ENCODE measurements around the gene WNT10A. TPM values are rescaled to one million over a fixed set of nuclear protein-coding genes. Genes with fewer than 3 reads are reported as not detected.
A peak's percentile ranks its signal among the peaks of the same experiment; 100 is the strongest.

WNT10A gene
- total RNA-seq, 1 donor from 2014 or later = not detected

DNA sequence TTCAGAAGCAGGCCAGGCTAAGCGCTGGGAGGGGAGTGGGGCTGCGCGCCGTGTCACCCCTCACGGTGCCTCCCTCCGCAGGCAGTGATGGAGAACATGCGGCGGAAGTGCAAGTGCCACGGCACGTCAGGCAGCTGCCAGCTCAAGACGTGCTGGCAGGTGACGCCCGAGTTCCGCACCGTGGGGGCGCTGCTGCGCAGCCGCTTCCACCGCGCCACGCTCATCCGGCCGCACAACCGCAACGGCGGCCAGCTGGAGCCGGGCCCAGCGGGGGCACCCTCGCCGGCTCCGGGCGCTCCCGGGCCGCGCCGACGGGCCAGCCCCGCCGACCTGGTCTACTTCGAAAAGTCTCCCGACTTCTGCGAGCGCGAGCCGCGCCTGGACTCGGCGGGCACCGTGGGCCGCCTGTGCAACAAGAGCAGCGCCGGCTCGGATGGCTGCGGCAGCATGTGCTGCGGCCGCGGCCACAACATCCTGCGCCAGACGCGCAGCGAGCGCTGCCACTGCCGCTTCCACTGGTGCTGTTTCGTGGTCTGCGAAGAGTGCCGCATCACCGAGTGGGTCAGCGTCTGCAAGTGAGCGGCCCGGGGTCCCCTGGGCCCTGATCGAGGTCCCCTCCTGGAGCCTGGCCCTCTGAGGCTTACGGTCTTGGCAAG, 12.2 kb downstream of the WNT10A start:
- no peak for DNase-seq (ENCODE audit: extremely low read depth, low read depth, low spot score)

DNA sequence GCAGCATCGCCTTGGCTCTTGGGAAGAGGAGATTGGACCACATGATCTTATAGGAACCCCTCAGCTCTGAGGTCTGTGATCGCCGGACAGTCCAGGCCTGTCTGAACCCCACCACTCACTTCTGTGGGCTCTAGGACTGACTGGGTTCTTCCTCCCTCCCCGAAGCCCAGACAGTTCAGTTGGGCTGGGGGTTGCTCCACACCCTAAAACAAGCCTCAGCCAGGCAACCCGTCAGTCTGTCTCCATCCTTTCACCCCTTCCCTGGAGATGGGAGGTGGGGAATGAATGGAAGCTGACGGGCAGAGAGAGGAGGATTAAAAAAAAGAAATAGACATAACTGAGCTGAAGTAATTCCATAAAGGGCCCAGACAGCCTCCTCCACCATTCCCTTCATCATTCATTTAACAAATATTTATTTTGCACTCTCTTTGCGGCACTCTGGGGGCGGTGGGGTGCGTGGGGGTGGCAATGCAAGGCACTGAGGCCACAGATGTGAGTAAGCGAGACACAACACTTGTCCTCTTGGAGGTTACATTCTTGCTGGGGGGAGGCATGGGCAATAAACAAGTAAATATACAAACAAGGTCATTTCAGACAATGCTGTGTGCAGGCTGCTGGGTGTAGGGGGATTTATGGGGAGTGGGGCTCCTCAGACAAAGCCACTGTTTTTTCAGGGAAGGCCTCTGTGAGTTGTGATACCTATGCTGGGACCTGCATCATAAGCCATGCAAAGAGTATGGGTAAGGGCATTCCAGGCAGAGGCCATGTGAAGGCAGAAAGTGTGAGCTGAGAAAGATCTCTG, 12.9 kb downstream of the WNT10A start:
- DNase-seq (ENCODE audit: extremely low read depth, low read depth, low spot score) = no peak

DNA sequence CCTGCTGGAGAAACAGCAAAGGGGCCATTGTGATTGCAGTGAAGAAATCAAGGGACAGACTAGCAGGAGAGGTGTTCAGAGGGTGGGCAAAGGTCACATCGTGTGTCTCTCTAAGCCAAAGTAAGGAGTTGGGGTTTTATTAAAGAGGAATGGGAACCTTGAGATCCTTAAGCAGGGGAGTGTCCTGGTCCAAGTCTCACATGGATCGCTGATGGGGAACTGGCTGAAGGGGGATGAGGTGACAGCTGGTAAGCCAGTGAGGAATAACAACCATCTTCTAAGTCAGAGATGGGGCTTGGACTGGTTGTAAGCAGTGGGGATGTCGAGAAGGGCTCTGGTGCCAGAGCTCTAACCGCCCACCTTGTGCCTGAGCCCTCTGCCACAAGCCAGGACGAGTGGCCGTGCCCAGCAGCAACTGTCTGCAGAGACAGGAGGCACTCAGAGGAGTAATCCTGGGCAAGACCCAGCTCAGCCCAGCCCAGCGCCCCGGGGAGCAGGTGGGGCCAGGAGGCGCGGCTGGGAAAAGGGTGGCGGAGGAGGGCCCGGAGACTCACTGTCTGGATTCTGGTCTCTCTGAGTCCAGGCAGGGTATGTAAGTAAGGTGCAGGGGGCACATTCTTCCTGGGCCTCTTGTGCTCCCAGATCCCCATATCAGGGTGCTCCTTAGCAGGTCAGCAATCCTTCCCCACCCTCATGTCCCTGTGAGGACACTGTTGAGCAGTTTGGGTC, 13.7 kb downstream of the WNT10A start:
- no peak for DNase-seq (ENCODE audit: extremely low read depth, low read depth, low spot score)

DNA sequence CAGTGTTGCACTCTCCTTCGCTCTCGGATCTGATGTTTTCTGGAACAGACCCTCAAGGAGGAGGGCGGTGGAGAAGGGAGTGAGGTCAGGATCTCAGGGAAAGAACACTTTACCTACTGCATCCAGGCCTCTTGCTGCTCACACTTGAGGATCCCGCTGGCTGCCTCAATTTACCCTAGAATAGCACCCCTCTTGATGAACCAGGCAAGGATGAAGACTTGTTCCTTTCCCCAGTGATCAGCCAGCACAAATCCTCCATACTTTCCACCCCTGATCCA, 14.2 kb downstream of the WNT10A start:
- no peak for DNase-seq (ENCODE audit: extremely low read depth, low read depth, low spot score)

DNA sequence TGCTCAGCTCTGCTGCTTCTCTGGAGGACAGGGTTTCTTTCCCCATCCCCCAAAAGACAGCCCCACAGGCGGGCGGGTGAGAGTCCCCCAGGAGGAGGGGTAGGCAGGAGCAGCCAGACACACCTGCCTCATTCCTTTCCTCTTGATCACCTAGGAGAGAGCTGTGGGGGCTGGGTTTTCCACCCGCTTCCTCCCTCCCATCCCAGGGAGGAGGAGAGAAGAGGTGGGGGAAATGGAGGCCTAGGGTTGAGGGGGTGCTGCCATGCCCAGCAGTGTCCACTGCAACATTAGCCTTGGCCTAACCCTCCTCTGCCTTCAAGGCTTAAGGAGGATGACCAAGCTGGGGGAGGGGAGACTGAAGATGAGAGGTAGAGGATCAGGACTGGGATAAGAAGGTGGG, 14.7 kb downstream of the WNT10A start:
- no peak for DNase-seq (ENCODE audit: extremely low read depth, low read depth, low spot score)

DNA sequence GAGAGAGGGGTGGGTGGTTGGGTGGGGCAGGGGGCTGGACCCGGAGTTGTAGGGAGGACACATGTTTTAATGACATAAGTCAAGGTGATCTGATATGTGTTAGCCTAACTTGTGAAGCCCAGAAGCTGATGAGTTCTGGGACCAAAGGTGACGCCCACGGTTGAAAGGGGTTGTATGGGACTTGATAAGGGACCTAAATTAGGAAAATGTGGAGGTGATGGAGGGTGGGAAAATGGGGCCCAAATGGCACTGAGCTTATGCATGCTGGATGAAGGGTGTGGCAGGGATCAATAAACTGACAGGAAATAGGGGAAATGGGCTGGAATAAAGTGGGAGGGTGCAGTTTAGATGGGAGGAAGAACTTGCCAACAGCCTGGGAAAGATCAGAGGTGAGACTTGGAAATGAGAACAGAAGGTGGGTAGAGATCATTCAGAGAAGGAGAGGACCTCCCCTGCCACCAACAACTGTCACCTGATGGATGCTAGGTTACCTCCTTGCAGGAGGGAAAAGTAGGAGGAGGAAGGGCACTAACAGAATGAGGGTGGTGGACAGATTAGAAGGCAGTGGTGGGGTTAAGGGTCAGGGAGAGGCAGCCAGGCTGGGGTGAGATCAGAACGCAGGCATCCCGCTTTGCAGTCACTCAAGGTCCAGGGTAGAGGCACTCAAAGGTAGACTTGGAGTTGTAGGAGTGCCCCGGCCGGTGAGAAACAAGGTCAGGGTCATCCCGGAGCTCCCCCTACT, 15.3 kb downstream of the WNT10A start:
- no peak for DNase-seq (ENCODE audit: extremely low read depth, low read depth, low spot score)

DNA sequence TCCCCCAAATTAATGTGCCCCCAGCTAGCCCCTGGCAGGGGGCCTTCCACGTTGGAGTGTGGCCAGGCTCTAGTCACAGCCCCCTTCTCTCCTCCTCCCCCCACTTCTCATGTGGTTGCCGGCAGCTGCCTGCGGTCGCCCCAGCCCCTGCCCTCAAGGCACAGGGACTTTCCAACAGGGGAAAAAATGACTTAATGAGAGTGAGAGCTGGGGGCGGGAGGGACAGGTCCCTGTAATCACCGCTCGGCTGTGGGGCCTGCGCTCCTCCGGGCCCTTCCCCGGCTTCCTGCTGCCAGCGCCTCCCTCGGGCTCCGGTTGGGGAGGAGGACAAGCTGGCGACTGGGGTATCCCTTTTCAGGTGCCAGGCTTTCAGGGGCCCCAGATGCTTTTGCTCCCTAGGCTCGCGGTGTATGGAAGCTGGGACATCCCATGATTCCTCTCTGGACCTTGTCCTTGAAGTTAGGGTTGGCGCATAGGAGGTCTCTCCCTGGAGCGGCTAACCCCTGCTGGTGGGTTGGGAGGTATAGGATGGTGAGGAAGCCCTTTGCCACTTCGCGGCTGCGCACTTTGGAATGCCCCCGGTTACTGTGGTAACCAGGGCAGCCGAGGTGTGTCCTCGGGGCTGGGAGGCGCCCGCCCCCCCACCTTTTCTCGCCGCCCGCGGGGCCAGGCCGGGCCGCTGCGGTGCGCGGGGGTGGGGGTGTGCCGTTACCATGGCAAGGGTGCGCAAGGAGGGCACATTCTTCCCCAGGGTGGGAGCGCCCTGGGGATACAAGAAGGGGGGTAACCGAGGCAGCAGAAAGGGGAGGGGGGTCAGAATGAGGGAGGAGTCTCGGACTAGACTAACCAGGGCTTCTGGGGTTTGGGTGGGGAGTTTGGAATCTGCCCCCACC, 16.1 kb downstream of the WNT10A start:
- no peak for DNase-seq (ENCODE audit: extremely low read depth, low read depth, low spot score)

DNA sequence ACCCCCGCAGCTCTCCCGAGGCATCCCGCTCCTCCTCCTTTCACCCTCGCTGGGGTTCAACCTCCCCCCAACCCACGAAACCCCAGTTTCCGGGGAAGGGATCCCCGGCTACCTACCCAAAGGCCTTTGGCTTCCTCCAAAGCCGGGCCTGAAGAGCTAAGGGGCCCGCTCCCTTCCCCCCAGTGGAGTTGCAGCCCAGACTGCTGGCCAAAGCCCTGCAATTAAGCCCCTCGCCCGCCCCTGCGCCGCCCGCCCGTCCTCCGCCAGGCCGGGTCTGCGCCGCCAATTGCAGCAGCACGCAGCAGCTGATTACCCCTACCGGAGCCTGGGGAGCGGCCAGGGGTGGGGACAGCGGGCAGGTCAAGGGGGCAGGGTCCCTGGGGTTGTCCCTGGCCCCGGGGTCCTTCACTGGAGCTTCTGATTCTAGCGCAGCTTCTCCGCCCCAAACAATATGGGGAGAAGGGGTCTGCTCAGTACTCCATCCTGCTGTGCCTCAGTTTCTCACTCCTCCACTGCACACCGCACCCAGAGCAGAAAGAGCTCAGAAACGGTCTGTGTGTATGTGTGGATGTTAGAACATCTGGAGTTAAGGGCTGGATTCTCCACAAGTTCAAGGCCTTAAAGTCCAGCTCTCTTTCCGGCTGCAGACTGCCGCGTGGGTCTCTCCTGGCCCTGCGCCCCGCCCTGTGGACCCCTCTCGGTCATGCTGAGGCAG, 16.9 kb downstream of the WNT10A start:
- DNase-seq (ENCODE audit: extremely low read depth, low read depth, low spot score) = no peak

DNA sequence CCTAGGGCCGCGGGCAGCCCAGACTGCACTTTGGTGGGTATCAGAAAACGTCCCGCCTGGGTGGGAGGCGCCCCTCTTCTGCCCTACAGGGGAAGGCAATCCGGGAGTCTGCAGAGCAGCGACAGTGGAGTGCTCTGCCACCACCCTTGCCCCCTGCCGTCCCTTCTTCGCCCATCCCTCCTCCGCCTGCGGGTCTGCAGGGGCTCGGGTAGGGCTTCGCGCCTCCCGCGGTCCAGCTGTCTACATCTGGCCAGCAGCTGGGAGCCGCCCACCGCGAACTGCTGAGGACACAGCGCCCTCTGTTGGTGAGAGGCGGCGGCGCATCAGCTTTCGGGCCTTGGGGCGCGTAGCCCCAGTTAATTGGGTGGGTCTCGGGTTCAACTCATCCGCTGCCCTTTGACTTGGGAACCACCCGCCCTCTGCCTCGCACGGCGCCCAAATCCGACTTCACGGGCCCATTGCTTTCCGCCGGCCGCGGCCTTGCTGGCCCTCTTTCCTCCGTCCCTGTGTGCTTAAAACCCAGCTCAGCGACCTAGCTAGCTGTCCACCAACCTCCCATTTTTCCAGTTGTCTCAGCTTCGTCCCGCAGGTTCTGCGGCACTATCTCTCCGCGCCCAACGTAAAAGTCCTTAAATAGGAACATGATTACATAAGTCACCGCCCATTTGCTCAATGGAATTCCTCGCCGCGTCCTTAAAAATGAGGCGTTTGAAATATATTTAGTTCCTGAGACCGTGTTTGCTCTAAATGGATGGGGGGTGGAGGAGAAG, 17.6 kb downstream of the WNT10A start:
- no peak for DNase-seq (ENCODE audit: extremely low read depth, low read depth, low spot score)

DNA sequence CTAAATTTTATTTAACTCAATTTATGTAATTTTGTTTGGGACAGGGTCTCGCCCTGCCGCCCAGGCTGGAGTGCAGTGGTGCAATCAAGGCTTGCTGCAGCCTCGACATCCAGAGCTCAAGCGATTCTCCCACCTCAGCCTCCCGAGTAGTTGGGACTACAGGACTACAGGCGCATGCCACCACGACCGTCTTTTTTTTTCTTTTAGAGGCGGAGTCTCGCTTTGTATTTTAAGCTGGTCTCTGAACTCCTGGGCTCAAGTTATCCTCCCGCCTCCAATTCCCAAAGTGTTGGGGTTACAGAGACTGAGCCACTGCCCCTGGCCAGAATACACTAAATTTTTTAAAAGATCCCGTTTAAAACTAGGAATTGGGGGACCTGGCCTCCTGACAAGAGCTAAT, 18.5 kb downstream of the WNT10A start:
- no peak for DNase-seq (ENCODE audit: extremely low read depth, low read depth, low spot score)

DNA sequence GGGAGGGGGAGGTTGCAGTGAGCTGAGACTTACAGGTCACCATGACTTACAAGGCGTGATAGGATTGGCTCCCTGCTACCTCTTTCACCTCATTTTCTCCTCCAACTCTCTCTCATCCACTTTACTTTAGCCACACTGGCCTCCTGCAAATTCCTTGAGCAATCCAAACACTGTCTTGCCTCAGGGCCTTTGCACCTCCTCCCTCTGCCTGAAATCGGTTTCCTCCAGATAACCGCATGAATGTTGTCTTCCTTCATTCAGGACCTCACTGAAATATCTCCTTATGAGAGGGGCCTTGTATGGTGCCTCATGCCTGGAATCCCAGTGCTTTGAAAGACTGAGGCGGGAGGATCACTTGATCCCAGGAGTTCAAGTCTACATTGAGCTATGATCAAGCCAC, 21.8 kb downstream of the WNT10A start:
- DNase-seq (ENCODE audit: extremely low read depth, low read depth, low spot score) = no peak

DNA sequence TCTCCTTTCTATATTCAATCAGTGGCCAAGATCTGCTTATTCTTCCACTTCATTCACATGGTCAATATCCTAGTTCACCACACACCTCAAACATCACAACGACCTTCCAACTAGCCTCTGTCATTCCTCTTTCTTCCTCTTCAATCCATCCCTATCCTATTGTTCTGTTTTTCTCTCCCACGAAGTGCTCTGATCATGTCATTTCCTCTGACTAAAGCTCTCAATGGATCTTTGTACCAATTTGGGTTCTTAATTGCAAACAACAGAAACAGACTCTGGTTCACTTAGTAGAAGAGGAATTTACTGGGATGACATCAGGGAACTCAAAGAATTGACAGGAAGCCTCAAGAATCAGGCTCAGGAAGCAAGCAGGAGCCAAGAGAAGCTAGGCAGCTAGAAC, 23.5 kb downstream of the WNT10A start:
- DNase-seq (ENCODE audit: extremely low read depth, low read depth, low spot score) = peak; percentile 4

DNA sequence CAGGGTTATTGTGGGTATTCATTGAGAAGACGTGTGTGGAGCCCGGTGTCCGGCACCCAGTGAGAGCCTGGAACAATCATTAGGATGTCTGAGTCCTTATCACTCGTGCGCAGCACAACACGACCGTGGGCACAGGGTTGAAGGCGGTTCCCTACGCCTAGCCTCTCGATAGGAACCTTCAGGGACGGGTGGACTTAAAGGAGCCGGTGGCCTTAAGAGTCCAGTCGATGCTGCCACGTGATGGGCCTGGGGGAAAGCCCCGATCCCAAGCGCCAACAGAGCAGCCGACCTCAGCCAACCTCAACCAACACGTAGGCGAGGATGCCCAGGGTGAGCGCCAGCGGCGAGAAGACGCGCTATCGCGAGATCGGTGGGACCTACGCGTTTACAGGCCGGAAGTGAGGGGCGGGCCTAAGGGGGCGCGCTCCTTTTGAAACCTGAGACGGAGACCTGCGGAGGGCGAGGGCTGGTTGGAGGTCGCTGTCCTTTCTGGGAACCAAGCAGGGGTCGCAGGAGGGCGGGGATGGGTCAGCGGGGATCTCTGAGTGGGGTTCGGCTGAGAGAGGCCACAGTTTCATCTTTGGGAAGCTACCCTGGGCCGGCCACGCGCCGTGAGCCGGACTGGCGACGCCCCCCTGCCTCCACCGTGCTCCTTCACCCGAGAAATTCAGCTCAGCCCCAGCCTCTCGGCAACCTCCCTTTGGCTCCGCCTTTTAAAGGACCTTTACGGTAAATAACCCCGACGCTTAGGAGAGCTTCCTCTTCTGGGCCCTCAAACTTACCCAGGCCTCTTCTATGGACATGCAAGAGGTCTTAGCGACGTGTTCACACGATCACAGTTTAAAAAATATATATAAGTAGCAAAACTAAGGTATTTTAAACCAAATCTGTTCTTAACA, 28.3 kb downstream of the WNT10A start:
- DNase-seq (ENCODE audit: extremely low read depth, low read depth, low spot score) = peak; percentile 12

DNA sequence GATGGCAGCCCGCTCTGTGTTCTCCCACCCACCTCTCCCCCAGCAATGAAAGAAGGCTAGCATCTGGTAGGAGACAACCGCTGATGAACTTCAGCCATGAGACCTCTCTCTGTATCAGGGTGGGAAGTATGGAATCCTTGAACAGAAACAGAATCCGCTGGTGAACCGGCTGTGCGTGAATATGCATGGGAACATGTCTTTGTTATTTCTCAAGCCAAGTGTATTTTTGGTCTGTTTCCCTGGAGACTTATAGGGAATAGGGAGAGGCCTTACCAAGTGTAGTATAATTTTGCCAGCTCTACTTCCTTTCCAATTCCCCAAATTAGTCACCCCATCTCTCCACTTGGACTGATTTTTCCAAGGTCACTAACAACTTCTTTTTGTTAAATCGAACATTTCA, 30.1 kb downstream of the WNT10A start:
- no peak for DNase-seq (ENCODE audit: extremely low read depth, low read depth, low spot score)

DNA sequence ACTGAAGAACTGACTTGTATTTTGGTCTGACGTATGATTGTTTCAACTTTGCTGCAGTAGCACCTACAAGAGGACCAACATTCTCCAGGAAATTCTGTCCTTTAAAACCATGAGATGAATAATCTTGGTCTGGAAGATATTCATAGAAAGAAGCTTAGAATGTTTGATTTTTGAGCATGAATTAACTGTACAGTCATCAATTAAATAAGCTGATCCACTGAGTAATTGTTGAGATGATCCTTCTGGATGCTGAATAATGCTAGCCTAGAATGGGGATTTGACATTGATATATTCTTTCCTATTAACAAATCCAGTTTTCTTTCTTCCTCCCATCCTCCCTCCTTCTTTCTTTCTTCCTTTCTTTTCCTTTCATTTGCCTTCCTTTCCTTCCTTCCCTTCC, 39.9 kb downstream of the WNT10A start:
- DNase-seq (ENCODE audit: extremely low read depth, low read depth, low spot score) = no peak

DNA sequence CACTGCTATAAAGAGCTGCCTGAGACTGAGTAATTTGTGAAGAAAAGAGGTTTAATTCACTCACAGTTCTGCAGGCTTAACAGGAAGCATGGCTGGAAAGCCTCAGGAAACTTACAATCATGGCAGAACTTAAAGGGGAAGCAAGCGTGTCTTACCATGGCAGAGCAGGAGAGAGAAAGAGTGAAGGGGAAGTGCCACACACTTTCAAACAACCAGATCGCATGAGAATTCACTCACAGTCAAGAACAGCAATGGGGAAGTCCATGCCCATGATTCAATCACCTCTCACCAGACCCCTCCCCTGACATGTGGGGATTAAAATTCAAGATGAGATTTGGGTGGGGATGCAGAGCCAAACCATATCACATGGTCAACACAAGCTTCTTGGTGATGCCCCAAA, 44.1 kb downstream of the WNT10A start:
- DNase-seq (ENCODE audit: extremely low read depth, low read depth, low spot score) = no peak

DNA sequence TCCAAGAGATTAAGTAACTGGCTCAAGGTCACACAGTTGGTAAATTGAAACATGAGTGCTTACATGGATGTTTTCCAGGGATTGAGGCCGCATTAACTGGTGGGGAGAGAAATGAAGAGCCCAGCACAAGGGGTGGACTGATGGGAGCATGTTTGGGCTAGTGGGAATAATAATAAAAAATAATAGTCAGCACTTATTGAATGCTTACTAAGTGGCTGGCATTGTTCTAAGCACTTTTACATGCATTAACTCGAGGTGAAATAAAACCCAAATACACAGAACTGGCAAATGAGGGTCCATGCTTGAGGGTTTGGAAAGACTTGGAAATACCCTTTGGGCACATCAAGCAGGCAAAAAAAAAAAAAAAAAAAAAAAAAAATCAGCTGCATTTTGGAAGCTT, 44.8 kb downstream of the WNT10A start:
- no peak for DNase-seq (ENCODE audit: extremely low read depth, low read depth, low spot score)

DNA sequence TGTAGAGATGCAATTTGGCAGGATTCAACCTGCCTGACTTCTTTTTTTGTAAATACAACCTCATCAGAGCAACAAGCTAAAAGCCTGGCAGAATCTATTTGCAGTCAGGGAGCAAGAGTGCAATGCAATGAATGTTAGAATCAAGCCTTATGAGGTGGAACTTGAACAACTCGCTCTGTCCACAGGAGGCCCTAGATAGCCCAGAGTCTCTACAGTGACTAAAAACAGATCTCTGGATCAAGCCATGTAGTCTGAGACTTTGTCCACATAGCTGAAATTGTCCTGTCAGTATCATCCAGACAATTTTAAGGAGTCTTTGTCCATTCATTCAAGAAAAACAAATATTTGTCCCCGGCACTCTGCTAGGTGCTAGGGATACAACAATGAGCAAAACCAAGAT, 46.8 kb downstream of the WNT10A start:
- DNase-seq (ENCODE audit: extremely low read depth, low read depth, low spot score) = no peak
